HG03025 (cell line): Measurements from ENCODE around the gene IL17D.
"Not testable (repeated sequence)": the region's sequence is repeated elsewhere in the genome, so short reads cannot be mapped to it uniquely, and the experiment has no call there.

ENCODE experiments used
- ATAC-seq: cut with Tn5 transposase; IDR thresholded peaks from one replicate; pipeline ENCODE4 v1.9.1; 2021; ENCODE audit warnings: mild to moderate bottlenecking, moderate library complexity; ENCODE audit not compliant: unreplicated experiment, low FRiP score

IL17D gene

GRCh38 chr13:20716951-20717350 lies 13.5 kb downstream of the IL17D start:
- ATAC-seq = no peak

DNA sequence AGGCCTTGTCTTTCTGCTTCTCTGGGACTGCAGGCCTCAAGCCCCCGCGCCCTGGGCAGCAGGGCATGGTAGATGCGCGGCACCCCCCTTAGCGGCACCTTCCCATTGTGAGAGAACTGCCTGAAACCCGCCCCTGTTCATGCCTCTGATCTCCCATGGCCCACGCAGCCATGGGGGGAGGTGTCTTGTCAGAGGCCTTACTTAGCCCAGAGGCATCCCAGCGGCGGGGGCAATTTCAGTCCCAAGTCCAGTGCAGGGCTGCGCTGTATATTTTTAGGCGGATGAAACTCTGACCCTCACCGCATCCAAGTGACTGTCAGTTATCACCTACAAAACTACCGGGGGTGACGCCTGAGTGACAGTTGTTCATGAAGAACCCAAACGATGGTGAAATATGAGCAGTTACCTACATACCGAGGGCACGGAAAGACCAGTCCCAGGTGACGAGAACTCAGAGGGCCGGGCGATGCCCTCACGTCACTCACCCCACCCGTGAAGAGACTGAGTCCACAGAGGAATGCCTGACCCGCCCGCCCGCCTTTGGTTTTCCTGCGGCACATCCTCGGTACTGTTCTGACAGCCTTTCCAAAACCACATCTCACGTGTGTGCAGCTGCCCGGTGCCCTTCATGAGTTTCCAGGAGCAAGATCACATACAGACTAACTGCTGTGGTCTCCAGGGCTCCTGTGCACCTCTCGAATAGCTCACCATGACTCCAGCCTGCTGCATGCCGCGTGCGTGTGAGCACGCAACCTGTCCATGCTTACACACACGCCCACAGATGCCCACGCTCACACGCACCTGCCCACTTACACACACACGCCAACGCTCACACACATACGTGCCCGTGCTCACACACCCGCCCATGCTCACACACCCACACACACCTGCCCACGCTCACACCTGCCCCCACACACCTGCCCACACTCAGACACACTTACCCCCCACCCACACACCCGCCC lies 14.4 kb downstream of the IL17D start:
- no peak for ATAC-seq

- no peak for ATAC-seq
Observed at GRCh38 chr13:20718958-20719566, 15.6 kb downstream of the IL17D start.

DNA sequence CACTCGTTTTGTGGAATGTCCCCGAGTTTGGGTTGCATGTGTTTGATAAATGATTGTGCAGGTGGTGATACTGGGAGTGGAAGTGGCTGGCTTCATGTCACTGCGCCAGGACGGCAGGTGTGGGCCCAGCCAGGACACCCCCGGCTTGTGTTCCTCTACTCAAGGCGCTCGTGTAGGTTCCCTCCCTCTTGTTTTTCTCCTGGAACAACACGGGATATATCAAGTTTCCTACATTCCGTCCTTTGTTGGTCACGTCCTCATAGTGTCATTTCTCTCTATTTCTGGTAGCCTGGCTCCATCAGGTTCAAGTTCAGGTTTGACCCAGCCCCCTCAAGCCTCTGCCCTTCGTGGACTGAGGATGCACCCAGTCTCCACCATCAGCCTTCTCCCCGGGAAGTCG lies 16.3 kb downstream of the IL17D start:
- ATAC-seq = no peak

DNA sequence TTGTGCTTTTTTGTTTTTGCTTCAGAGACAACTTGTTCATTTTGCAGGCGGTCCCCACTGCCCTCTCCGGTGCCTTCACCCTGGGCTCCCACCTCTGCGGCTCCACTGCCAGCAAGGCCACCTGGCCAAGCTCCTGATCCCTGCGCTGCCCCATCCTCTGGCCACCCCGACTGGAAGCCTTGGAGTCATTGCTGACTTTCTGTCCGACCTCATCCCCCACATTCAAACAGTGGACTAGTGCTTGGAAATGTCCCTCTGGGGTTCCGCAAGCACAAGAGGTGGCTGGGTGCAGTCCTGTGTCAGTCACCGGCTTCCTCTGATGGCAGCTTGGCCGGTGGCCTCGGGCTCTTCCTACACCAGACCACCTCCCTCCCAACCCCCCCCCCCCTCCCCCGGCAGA lies 17.0 kb downstream of the IL17D start:
- ATAC-seq = no peak

GRCh38 chr13:20721058-20721453 lies 17.6 kb downstream of the IL17D start:
- no peak for ATAC-seq

GRCh38 chr13:20721454-20722357 lies 18.2 kb downstream of the IL17D start:
- ATAC-seq = no peak

GRCh38 chr13:20727856-20728255 lies 24.4 kb downstream of the IL17D start:
- ATAC-seq = no peak

GRCh38 chr13:20728579-20729311 lies 25.2 kb downstream of the IL17D start:
- no peak for ATAC-seq

DNA sequence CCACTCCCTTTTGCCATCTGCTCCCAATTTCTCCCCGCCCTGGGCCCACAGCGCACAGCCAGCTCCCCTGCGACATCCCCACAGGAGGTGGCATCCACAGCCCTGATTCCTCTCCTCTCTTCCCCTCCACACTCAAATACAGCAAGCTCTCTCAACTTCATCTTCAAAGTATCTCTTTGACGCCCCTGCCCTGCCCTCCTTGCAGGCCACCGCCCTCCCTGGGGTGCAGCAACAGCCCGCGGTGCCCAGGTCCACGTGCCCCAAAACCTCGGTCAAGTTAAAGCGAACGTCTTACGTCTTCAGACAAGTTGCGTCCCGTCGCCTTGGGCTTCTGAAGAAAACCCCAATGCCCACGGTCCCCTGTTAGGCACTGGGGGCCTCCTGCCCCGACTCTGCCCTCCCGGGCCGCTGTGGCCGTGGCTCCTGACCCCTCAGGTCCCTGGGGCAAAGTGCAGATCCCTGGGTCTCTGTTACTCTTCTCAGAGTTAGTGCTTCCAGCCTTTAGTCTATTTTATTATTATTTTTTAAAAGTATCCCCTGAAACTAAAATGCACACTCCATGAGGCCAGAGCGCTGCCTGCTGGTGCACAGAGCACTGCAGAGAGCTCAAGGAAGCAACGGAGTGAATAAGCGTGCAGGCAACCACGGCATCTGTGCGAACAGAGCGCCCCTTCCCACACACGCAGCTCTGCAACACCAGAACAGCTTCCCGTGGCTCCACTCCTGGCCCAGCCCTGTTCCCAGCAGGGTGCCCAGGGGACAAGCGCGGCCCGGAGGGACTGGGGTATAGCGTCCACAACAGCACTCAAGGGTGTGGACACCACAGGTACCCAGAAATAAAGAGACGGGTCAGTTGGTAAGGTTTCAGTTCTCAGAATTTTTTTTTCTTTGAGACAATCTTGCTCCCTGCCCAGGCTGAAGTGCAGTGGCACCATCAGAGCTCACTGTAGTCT lies 26.4 kb downstream of the IL17D start:
- ATAC-seq = no peak

DNA sequence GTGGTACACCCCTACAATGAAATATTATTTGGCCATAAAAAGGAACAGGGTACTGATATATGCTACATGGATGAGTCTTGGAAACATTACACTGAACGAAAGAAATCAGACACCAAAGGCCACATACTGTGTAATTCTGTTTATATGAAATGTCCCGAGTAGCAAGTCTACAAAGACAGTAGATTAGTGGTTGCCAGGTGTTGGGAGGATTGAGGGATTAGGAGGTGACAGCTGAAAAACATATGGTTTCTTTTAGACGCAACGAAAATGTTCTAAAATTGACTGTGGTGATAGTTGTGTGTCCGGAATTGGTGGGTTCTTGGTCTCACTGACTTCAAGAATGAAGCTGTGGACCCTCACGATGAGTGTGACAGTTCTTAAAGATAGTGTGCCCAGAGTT lies 35.1 kb downstream of the IL17D start:
- ATAC-seq = no peak

DNA sequence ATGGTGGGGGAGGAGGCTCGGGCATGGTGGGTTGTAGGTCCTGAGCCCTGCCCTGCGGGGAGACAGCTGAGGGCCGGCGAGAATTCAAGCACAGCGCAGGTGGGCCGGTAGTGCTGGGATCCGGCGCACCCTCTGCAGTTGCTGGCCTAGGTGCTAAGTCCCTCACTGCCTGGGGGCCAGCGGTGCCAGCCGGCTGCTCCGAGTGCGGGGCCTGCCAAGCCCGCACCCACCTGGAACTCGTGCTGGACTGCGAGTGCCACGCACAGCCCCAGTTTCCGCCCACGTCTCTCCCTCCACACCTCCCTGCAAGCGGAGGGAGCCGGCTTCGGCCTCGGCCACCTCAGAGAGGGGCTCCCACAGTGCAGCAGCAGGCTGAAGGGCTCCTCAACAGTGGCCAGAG lies 36.5 kb downstream of the IL17D start:
- no peak for ATAC-seq

DNA sequence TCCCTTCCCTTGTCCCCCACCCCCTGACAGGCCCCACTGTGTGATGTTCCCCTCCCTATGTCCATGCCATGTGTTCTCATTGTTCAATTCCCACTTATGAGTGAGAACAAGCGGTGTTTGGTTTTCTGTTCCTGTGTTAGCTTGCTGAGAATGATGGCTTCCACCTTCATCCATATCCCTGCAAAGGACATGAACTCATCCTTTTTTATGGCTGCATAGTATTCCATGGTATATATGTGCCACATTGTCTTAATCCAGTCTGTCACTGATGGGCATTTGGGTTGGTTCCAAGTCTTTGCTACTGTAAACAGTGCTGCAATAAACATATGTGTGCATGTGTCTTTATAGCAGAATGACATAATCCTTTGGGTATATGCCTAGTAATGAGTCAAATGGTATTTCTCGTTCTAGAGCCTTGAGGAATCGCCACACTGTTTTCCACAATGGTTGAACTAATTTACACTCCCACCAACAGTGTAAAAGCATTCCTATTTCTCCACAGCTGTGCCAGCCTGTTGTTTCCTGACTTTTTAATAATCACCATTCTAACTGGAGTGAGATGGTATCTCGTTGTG lies 40.4 kb downstream of the IL17D start:
- ATAC-seq = not testable (repeated sequence)

DNA sequence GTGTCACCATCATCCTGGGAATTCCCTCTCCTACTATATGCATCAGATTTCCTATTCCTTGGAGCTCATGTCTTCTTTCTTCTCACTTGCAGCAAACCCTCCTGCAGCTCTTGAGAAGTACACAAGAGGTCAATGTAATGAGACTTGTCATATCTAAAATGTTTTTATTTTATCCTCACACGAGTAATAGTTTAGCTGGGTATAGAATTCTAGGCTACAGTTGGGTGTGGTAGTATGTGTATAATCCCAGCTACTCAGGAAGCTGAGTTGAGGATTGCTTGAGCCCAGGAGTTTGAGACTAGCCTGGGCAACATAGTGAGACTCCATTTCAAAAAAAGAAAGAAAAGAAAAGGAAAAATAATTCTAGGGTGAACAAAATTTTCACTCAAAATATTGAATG lies 45.9 kb downstream of the IL17D start:
- ATAC-seq = no peak

DNA sequence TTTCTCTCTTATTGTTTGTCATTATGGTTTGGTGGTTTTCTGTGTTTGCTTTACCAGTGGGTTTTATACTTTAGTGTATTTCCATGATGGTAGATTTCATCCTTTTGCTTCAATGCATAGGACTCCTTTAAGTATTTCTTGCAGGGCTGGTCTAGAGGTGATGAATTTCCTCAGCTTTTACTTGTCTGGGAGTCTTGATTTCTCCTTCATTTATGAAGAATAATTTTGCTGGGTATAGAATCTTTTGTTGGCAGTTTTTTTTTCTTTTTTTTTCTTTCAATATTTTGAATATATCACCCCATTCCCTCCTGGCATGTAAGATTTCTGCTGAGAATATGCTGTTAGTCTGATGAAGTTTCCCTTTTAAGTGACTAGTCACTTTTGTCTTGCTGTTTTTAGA lies 50.5 kb downstream of the IL17D start:
- ATAC-seq = no peak

DNA sequence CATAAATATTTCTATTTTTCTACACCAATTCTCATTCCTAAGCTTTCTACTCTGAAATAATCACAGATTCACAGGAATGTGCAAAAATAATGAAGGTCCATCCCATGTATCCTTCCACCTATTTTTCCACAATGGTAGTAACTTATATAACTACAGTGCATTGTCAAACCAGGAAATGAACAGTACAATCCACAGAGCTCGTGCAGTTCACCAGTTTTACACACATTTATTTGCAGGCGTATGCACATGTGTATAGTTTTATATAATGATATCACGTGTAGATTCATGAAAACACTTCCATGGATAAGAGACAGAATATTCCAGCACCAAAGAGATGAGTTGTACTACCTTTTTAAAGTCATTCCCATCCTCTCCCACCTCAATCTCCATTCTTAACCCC lies 57.4 kb downstream of the IL17D start:
- ATAC-seq = no peak

- no peak for ATAC-seq
Observed at GRCh38 chr13:20767309-20767943, 63.9 kb downstream of the IL17D start.

DNA sequence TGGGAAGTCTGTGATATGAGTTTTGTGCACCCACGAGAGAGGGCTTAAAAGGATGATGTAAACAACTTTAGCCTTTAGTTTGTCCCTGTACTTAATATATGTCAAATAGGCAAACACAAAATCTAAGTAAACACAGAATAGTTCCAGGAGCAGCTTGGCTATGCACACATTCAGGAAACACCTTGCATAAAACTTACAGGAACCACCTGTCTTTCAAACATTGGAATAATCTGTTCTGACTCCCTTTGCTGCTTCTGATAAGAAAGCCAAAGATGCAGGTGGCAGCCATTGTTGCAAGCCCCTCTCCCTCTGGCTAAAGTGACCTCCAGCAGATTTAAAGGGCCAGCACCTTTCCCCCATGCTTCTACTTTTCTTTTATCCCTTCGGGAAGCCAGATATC lies 65.6 kb downstream of the IL17D start:
- ATAC-seq = no peak
